ENCODE results near the gene PPL.
"Not testable (repeated sequence)": the region's sequence is repeated elsewhere in the genome, so short reads cannot be mapped to it uniquely, and the experiment has no call there.

PPL gene

GRCh38 chr16:4931381-4931780 is 5.6 kb downstream of the PPL start:
- Mint-ChIP-seq H3K4me1 (peaks cover 5% of the 10 kb centered on the region), H3K27me3 (peaks cover 51% of the 10 kb centered on the region), H3K4me3 (no peak overlapping the region), H3K27ac (no peak overlapping the region), H3K36me3 (peaks cover 6% of the 10 kb centered on the region), H3K9me3 (peaks cover 7% of the 10 kb centered on the region)
- ATAC-seq = no peak

DNA sequence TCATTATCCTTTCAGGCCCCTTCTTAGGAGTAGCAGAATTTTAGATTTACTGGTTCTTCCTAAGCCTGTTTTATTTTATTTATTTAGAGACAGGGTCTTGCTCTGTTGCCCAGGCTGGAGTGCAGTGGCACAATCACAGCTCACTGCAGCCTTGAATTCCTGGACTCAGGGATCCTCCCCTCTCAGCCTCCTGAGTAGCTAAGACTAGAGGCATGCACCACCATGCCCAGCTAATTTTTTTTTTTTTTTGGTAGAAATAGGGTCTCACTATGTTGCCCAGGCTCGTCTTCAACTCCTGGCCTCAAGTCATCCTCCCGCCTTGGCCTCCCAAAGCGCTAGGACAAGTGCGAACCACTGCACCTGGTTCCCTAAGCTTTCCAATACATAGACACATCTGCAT is 7.3 kb downstream of the PPL start:
- peaks cover 40% of the 10 kb centered on the region for H3K27me3 Mint-ChIP-seq
- H3K27ac Mint-ChIP-seq, ATAC-seq, H3K4me1 Mint-ChIP-seq, H3K36me3 Mint-ChIP-seq, H3K4me3 Mint-ChIP-seq: not testable (repeated sequence)
- peaks cover 10% of the 10 kb centered on the region for H3K9me3 Mint-ChIP-seq

- peaks cover 10% of the 10 kb centered on the region for H3K9me3 Mint-ChIP-seq
These were observed 8.7 kb downstream of the PPL start for GRCh38 chr16:4928227-4928626.

GRCh38 chr16:4927661-4928060 is 9.3 kb downstream of the PPL start:
- peaks cover 6% of the 10 kb centered on the region for H3K36me3 Mint-ChIP-seq
- no peak overlapping the region for H3K4me3 Mint-ChIP-seq
- H3K27ac Mint-ChIP-seq = no peak overlapping the region
- H3K27me3 Mint-ChIP-seq = peaks cover 35% of the 10 kb centered on the region
- no peak for ATAC-seq
- peaks cover 10% of the 10 kb centered on the region for H3K9me3 Mint-ChIP-seq
- H3K4me1 Mint-ChIP-seq = no peaks in the 10 kb centered on the region

More at GRCh38 chr16:4928227-4928626, 8.7 kb downstream of the PPL start:
- ATAC-seq = no peak
- H3K27ac Mint-ChIP-seq = no peak overlapping the region
- no peak overlapping the region for H3K4me3 Mint-ChIP-seq
- peaks cover 6% of the 10 kb centered on the region for H3K36me3 Mint-ChIP-seq
- H3K27me3 Mint-ChIP-seq = peaks cover 35% of the 10 kb centered on the region
- no peaks in the 10 kb centered on the region for H3K4me1 Mint-ChIP-seq

GRCh38 chr16:4926928-4927327 is 10.0 kb downstream of the PPL start:
- no peak overlapping the region for H3K4me3 Mint-ChIP-seq
- H3K4me1 Mint-ChIP-seq = no peaks in the 10 kb centered on the region
- peaks cover 10% of the 10 kb centered on the region for H3K9me3 Mint-ChIP-seq
- peaks cover 6% of the 10 kb centered on the region for H3K36me3 Mint-ChIP-seq
- peaks cover 41% of the 10 kb centered on the region for H3K27me3 Mint-ChIP-seq
- H3K27ac Mint-ChIP-seq = no peak overlapping the region
- ATAC-seq = no peak

- Mint-ChIP-seq H3K27me3 (peaks cover 42% of the 10 kb centered on the region), H3K9me3 (peaks cover 10% of the 10 kb centered on the region), H3K27ac (no peak overlapping the region), H3K36me3 (peaks cover 6% of the 10 kb centered on the region), H3K4me3 (no peak overlapping the region), H3K4me1 (no peaks in the 10 kb centered on the region)
- no peak for ATAC-seq
These were observed 11.2 kb downstream of the PPL start for GRCh38 chr16:4925791-4926190.

- H3K4me3 Mint-ChIP-seq = no peak overlapping the region
- no peaks in the 10 kb centered on the region for H3K4me1 Mint-ChIP-seq
- peaks cover 10% of the 10 kb centered on the region for H3K9me3 Mint-ChIP-seq
- peaks cover 37% of the 10 kb centered on the region for H3K27me3 Mint-ChIP-seq
- H3K36me3 Mint-ChIP-seq = peaks cover 6% of the 10 kb centered on the region
- ATAC-seq = no peak
- no peak overlapping the region for H3K27ac Mint-ChIP-seq
These were observed 11.7 kb downstream of the PPL start for GRCh38 chr16:4925293-4925607.

- no peak for ATAC-seq
- no peaks in the 10 kb centered on the region for H3K4me1 Mint-ChIP-seq
- H3K9me3 Mint-ChIP-seq = peaks cover 10% of the 10 kb centered on the region
- peaks cover 6% of the 10 kb centered on the region for H3K36me3 Mint-ChIP-seq
- H3K4me3 Mint-ChIP-seq = no peak overlapping the region
- no peak overlapping the region for H3K27ac Mint-ChIP-seq
- peaks cover 39% of the 10 kb centered on the region for H3K27me3 Mint-ChIP-seq
These were observed 12.2 kb downstream of the PPL start for GRCh38 chr16:4924593-4925292.

DNA sequence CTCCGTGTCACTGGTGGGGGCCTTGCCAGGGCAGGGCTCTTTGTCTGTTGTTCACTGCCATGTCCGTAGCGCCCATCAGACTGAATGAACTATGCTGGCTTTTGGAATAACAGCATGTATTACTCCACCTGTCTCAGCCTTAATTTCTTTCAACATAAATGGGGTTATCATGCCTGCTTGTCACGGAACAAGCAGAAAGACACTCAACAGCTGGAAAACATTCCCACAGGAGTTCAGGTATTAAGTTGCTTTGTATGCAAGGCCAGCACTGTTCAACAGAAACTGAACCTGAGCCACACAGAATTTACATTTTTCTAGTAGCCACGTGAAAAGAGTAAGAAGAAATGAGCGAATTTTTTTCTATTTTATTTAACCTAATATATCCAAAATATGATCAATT is 13.1 kb downstream of the PPL start:
- H3K4me1 Mint-ChIP-seq = no peaks in the 10 kb centered on the region
- peaks cover 45% of the 10 kb centered on the region for H3K27me3 Mint-ChIP-seq
- H3K27ac Mint-ChIP-seq = no peak overlapping the region
- no peak for ATAC-seq
- no peak overlapping the region for H3K4me3 Mint-ChIP-seq
- peaks cover 10% of the 10 kb centered on the region for H3K9me3 Mint-ChIP-seq
- H3K36me3 Mint-ChIP-seq = peaks cover 6% of the 10 kb centered on the region

- no peaks in the 10 kb centered on the region for H3K4me1 Mint-ChIP-seq
- no peak for ATAC-seq
These were observed 14.1 kb downstream of the PPL start for GRCh38 chr16:4922721-4923342.

GRCh38 chr16:4920826-4921225 is 16.1 kb downstream of the PPL start:
- Mint-ChIP-seq H3K4me1 (no peaks in the 10 kb centered on the region), H3K27ac (no peak overlapping the region), H3K27me3 (peaks cover 45% of the 10 kb centered on the region), H3K4me3 (no peak overlapping the region), H3K9me3 (peaks cover 2% of the 10 kb centered on the region), H3K36me3 (no peaks in the 10 kb centered on the region)
- no peak for ATAC-seq

More at GRCh38 chr16:4922721-4923342, 14.1 kb downstream of the PPL start:
- H3K36me3 Mint-ChIP-seq = peaks cover 6% of the 10 kb centered on the region
- peaks cover 45% of the 10 kb centered on the region for H3K27me3 Mint-ChIP-seq
- H3K27ac Mint-ChIP-seq = no peak overlapping the region
- H3K9me3 Mint-ChIP-seq = peaks cover 10% of the 10 kb centered on the region
- H3K4me3 Mint-ChIP-seq = no peak overlapping the region

GRCh38 chr16:4918781-4919251 is 18.1 kb downstream of the PPL start:
- Mint-ChIP-seq H3K27ac (no peak overlapping the region), H3K4me3 (no peak overlapping the region), H3K9me3 (no peaks in the 10 kb centered on the region), H3K4me1 (no peaks in the 10 kb centered on the region), H3K27me3 (peaks cover 41% of the 10 kb centered on the region), H3K36me3 (no peaks in the 10 kb centered on the region)
- peak; percentile 12 for ATAC-seq

DNA sequence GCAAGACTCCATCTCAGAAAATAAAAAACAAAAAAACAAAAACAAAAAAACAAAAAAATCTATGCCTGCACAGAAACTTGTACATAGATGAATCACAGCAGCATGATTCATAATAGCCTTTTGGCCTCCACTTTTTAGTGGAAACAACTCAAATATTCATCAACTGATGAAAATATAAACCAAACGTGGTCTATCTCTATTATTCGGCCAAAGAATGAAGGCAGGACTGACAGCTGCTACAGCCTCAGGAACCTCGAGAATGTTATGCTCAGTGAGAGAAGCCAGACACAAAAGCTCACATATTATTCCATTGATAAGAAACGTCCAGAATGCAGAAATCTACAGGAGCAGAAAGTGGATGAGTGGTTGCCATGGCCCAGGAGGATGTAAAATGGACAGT is 19.8 kb downstream of the PPL start:
- no peak overlapping the region for H3K27ac Mint-ChIP-seq
- H3K4me3 Mint-ChIP-seq = no peak overlapping the region
- no peak for ATAC-seq
- no peaks in the 10 kb centered on the region for H3K36me3 Mint-ChIP-seq
- no peaks in the 10 kb centered on the region for H3K4me1 Mint-ChIP-seq
- H3K27me3 Mint-ChIP-seq = peaks cover 35% of the 10 kb centered on the region
- no peaks in the 10 kb centered on the region for H3K9me3 Mint-ChIP-seq

GRCh38 chr16:4915226-4915761 is 21.7 kb downstream of the PPL start:
- no peak for ATAC-seq
- H3K9me3 Mint-ChIP-seq = no peaks in the 10 kb centered on the region
- no peaks in the 10 kb centered on the region for H3K4me1 Mint-ChIP-seq
- no peak overlapping the region for H3K27ac Mint-ChIP-seq
- H3K4me3 Mint-ChIP-seq = no peak overlapping the region
- peaks cover 35% of the 10 kb centered on the region for H3K27me3 Mint-ChIP-seq
- H3K36me3 Mint-ChIP-seq = no peaks in the 10 kb centered on the region

- H3K36me3 Mint-ChIP-seq = no peaks in the 10 kb centered on the region
- H3K9me3 Mint-ChIP-seq = no peaks in the 10 kb centered on the region
- H3K4me3 Mint-ChIP-seq = no peak overlapping the region
- no peaks in the 10 kb centered on the region for H3K4me1 Mint-ChIP-seq
- no peak overlapping the region for H3K27ac Mint-ChIP-seq
- H3K27me3 Mint-ChIP-seq = peaks cover 30% of the 10 kb centered on the region
- no peak for ATAC-seq
These were observed 22.3 kb downstream of the PPL start for GRCh38 chr16:4914528-4915225.
